LNCAP (cell line): ENCODE data around the gene COQ3.

Source experiments
- CTCF ChIP-seq: fragments of 450-650 bp; IDR thresholded peaks from 2 replicates; pipeline ENCODE4 v1.5.1; 2017; ENCODE audit warnings: mild to moderate bottlenecking

The COQ3 gene

GRCh38 chr6:99350573-99350972, 43.4 kb downstream of the COQ3 start:
- TF ChIP-seq CTCF, result no peak

- TF ChIP-seq CTCF, result peak; percentile 60
Observed at GRCh38 chr6:99349171-99350141, 44.5 kb downstream of the COQ3 start, which contains the start of gene FAXC. Gene FAXC (minus strand): TSS chr6:99349674. CDS start chr6:99349372, 302 bp downstream.

GRCh38 chr6:99348288-99349170, 45.5 kb downstream of the COQ3 start:
- TF ChIP-seq CTCF, result no peak

- no peak for TF ChIP-seq CTCF
Observed at GRCh38 chr6:99347804-99348203, 46.2 kb downstream of the COQ3 start.

- no peak for TF ChIP-seq CTCF
Observed at GRCh38 chr6:99346595-99346994, 47.4 kb downstream of the COQ3 start.

GRCh38 chr6:99345164-99345563, 48.8 kb downstream of the COQ3 start:
- no peak for TF ChIP-seq CTCF

GRCh38 chr6:99344289-99344688, 49.7 kb downstream of the COQ3 start:
- TF ChIP-seq CTCF, result no peak
